GM12878 (cell line): Measurements from ENCODE around the gene GABRA1. TPM values are rescaled to one million over a fixed set of nuclear protein-coding genes. Genes with fewer than 3 reads are reported as not detected.

Experiments used
- ATAC-seq: fragments of 200-7000 bp; cut with Tn5 transposase; 3 replicates; pipeline ENCODE4 v1.9.1; 2020; ENCODE audit warnings: mild to moderate bottlenecking, moderate library complexity
- BruUV-seq: library from RNA; stranded (reverse); fragments of 400-500 nt; replicated peaks from 2 replicates; lab custom pipeline; 2021; lab: Mats Ljungman, UMichigan
- CTCF ChIA-PET: fragments of 300-600 bp; sonication (Branson Sonifier 250); formaldehyde crosslinking; extraction: SDS; loops from one replicate; lab custom pipeline; 2021; ENCODE audit warnings: inconsistent platforms; lab: Yijun Ruan, JAX
- POLR2A ChIA-PET: fragments of 350-600 bp; formaldehyde crosslinking; extraction: SDS; loops from one replicate; lab custom pipeline; 2021; ENCODE audit warnings: inconsistent platforms; lab: Charles Lee
- RAD21 ChIA-PET: fragments of 300-600 bp; sonication (Branson Sonifier 250); formaldehyde crosslinking; loops from one replicate; lab custom pipeline; 2023; ENCODE audit warnings: antibody characterized with exemption; ENCODE audit not compliant: unreplicated experiment; lab: Charles Lee
- SMC1A ChIA-PET: fragments of 300-600 bp; sonication (Branson Sonifier 250); formaldehyde crosslinking; loops from one replicate; lab custom pipeline; 2023; ENCODE audit not compliant: unreplicated experiment, uncharacterized antibody; lab: Charles Lee
- DNase-seq: peaks from one replicate; pipeline ENCODE4 v3.0.0-alpha.2; 2011; ENCODE audit warnings: low read depth, low spot score
- FAIRE-seq: peaks from 3 replicates; lab custom pipeline; 2011; peaks lifted over from hg19 to GRCh38; lab: Jason Lieb, UNC
- H2AFZ ChIP-seq: 2 replicates; pipeline ENCODE4 v1.6.0; 2011; ENCODE audit warnings: low read depth, low read length, control low read depth; ENCODE audit not compliant: control insufficient read depth
- H3K27ac ChIP-seq: 2 replicates; pipeline ENCODE4 v1.5.1; 2011; ENCODE audit warnings: control low read depth; ENCODE audit not compliant: control insufficient read depth, insufficient read depth
- H3K27me3 ChIP-seq, 2 experiments: replicated peaks in 1 of 2; 2 replicates each; pipeline versions ENCODE4 v1.6.0 to v1.6.1; 2011; ENCODE audit warnings: low read length in 1 of 2; ENCODE audit not compliant: control insufficient read depth in 2 of 2, insufficient read depth in 2 of 2
- H3K36me3 ChIP-seq, 2 experiments: 2 replicates each; pipeline ENCODE4 v1.5.1; 2011; ENCODE audit warnings: low read length in 1 of 2; ENCODE audit not compliant: control insufficient read depth in 2 of 2, insufficient read depth in 2 of 2
- H3K4me1 ChIP-seq: 2 replicates; pipeline ENCODE4 v1.6.1; 2011; ENCODE audit warnings: mild to moderate bottlenecking, low read length, moderate library complexity, mixed read lengths; ENCODE audit not compliant: control insufficient read depth, insufficient read depth
- H3K4me2 ChIP-seq: 2 replicates; pipeline ENCODE4 v1.6.0; 2011; ENCODE audit warnings: control low read depth; ENCODE audit not compliant: control insufficient read depth, insufficient read depth
- H3K4me3 ChIP-seq: fragments of 200-600 bp; sonication (generic); 2 replicates; pipeline ENCODE4 v1.5.1; 2016
- H3K79me2 ChIP-seq: 2 replicates; pipeline ENCODE4 v1.6.0; 2011; ENCODE audit warnings: low read length; ENCODE audit not compliant: control insufficient read depth, insufficient read depth
- H3K9ac ChIP-seq: 2 replicates; pipeline ENCODE4 v1.8.0; 2011; ENCODE audit warnings: low read length, control low read depth, mixed read lengths; ENCODE audit not compliant: control insufficient read depth, insufficient read depth
- H3K9me3 ChIP-seq: replicated peaks from 3 replicates; pipeline ENCODE4 v1.5.1; 2011; ENCODE audit warnings: mild to moderate bottlenecking, low read length; ENCODE audit not compliant: control insufficient read depth, insufficient read depth
- H4K20me1 ChIP-seq: 2 replicates; pipeline ENCODE4 v1.6.0; 2011; ENCODE audit not compliant: control insufficient read depth, insufficient read depth
- CEBPB ChIP-seq, 2 experiments: fragments of 150-350 bp in 1 of 2; IDR thresholded peaks; 2 replicates each; pipeline ENCODE4 v1.6.1; 2012 to 2014; ENCODE audit warnings: low read depth in 2 of 2, low read length in 2 of 2, borderline replicate concordance in 1 of 2, inconsistent platforms in 1 of 2
- CEBPZ ChIP-seq: fragments of 150-350 bp; IDR thresholded peaks from 2 replicates; pipeline ENCODE4 v1.6.1; 2016; ENCODE audit warnings: low read depth, low read length
- POU2F2 ChIP-seq: IDR thresholded peaks from 3 replicates; pipeline ENCODE4 v1.6.1; 2011; ENCODE audit warnings: low read depth, mild to moderate bottlenecking, low read length, borderline replicate concordance
- PRDM15 ChIP-seq: fragments of 450-650 bp; formaldehyde crosslinking; IDR thresholded peaks from 2 replicates; pipeline ENCODE4 v1.4.0; 2020; ENCODE audit warnings: mild to moderate bottlenecking, moderate library complexity
- RBBP5 ChIP-seq: fragments of 200-600 bp; sonication (generic); conservative IDR thresholded peaks from 2 replicates; pipeline ENCODE4 v1.6.1; 2016
- SPI1 ChIP-seq: IDR thresholded peaks from 2 replicates; pipeline ENCODE4 v1.6.1; 2011; ENCODE audit warnings: low read depth, mild to moderate bottlenecking, low read length, moderate library complexity, borderline replicate concordance; ENCODE audit not compliant: insufficient read depth
- SREBF1 ChIP-seq: IDR thresholded peaks from 2 replicates; pipeline ENCODE4 v1.6.1; 2012; ENCODE audit warnings: mild to moderate bottlenecking, low read length
- TCF12 ChIP-seq: IDR thresholded peaks from 2 replicates; pipeline ENCODE4 v1.6.1; 2011; ENCODE audit warnings: low read depth, mild to moderate bottlenecking, low read length
- WGBS: methylation state at CpG from one replicate; pipeline ENCODE4 v1.1.6; 2016; ENCODE audit warnings: low lambda C conversion rate; ENCODE audit not compliant: insufficient replicate concordance, insufficient coverage; ENCODE audit errors: missing lambda C conversion rate; 5-methylcytosine and 5-hydroxymethylcytosine counted together
- in situ Hi-C: fragments of 300-500 bp; cut with MboI; formaldehyde crosslinking; loops from 9 replicates; pipeline ENCODE4 v1.14.3; 2018; ENCODE audit warnings: mixed read lengths
- intact Hi-C: fragments of 100-400 bp; cut with micrococcal nuclease; formaldehyde crosslinking; loops from one replicate; pipeline ENCODE4 v1.14.2; 2022; ENCODE audit not compliant: unreplicated experiment
- polyA plus RNA-seq, 11 experiments: library from polyadenylated mRNA; depleted of rRNA in 4 of 11; unstranded in 6 of 11; stranded (reverse) in 5 of 11; fragments of >200 nt; fragmentation: Nextera tagmentation in 4 of 11; fragmentation: Illumina TruSeq in 1 of 11; extraction: Ambion mirVana in 4 of 11; extraction: Trizol in 1 of 11; gene quantifications; 1 replicate in 1 of 11; 2 replicates in 10 of 11; pipeline versions ENCODE4 v1.2.1 to v1.2.3, GENCODE V29; 2011 to 2016; ENCODE audit warnings: inconsistent platforms in 2 of 11, missing spikeins in 2 of 11, low read depth in 1 of 11
- total RNA-seq, 4 experiments: library from RNA; depleted of rRNA in 3 of 4; stranded (reverse); fragments of >200 nt in 3 of 4; fragmentation: Illumina TruSeq in 1 of 4; extraction: Trizol in 1 of 4; gene quantifications; 2 replicates each; pipeline versions ENCODE4 v1.2.1 to v1.2.3, GENCODE V29; 2013 to 2021

Gene GABRA1
- total and polyA plus RNA-seq, 10 of the 15 experiments (the other 5 are each of a cell fraction or from before 2014, with no cell fraction given) = not detected

GRCh38 chr5:161863259-161863658, 15.3 kb downstream of the GABRA1 start:
- Histone ChIP-seq H2AFZ (no peak overlapping the region), H3K4me1 (no peaks in the 10 kb centered on the region), H3K9me3 (no peaks in the 10 kb centered on the region), H3K9ac (no peak overlapping the region), H3K36me3 (no peaks in the 10 kb centered on the region), H3K27me3 (no peaks in the 10 kb centered on the region), H3K79me2 (no peaks in the 10 kb centered on the region), H3K4me2 (no peak overlapping the region), H3K27ac (no peak overlapping the region), H4K20me1 (no peaks in the 10 kb centered on the region), H3K4me3 (no peak overlapping the region)
- RAD21 ChIA-PET = no interaction called here
- ATAC-seq (peak; percentile 36; the same call in 1 of the 3 replicates), FAIRE-seq (no peak), DNase-seq (no peak)
- no TSS peak for BruUV-seq
- POLR2A ChIA-PET = no interaction called here
- SMC1A ChIA-PET = interaction anchor here (0.5 to 1.6 kb wide), 5 partner anchors 8 to 425 kb away, joined by 3 to 4 read pairs (median 3); no protein-coding TSS in a partner anchor
- intact Hi-C loops (no loop called here), in situ Hi-C loops (no loop called here)
- CTCF ChIA-PET = interaction anchor here (0.8 to 1.3 kb wide), 2 partner anchors 8 to 1485 kb away, joined by 4 to 5 read pairs; no protein-coding TSS in a partner anchor
- TF ChIP-seq CEBPB (IDR thresholded peaks at IDR 0.05; ENCODE audit: borderline replicate concordance in 1 of 2, low read depth in 2 of 2, low read length in 2 of 2) (no peak), SPI1 (peak; percentile 55; the same call in 1 of the 2 replicates)
- 24% methylated on average over 3 of the region's 3 CpGs for WGBS

GRCh38 chr5:161863811-161864210, 15.9 kb downstream of the GABRA1 start:
- BruUV-seq = no TSS peak
- no peak for ATAC-seq
- CTCF ChIA-PET = interaction anchor here (0.8 to 1.3 kb wide), 2 partner anchors 9 to 1484 kb away, joined by 4 to 5 read pairs; no protein-coding TSS in a partner anchor

More at GRCh38 chr5:161863811-161864210, 15.9 kb downstream of the GABRA1 start:
- Histone ChIP-seq H2AFZ (no peak overlapping the region), H3K79me2 (no peaks in the 10 kb centered on the region), H3K4me3 (no peak overlapping the region), H4K20me1 (no peaks in the 10 kb centered on the region), H3K27ac (no peak overlapping the region), H3K9me3 (no peaks in the 10 kb centered on the region), H3K9ac (no peak overlapping the region), H3K27me3 (no peaks in the 10 kb centered on the region), H3K36me3 (no peaks in the 10 kb centered on the region), H3K4me1 (no peaks in the 10 kb centered on the region), H3K4me2 (no peak overlapping the region)
- intact Hi-C loops = no loop called here
- ChIA-PET POLR2A (no interaction called here), RAD21 (no interaction called here), SMC1A (interaction anchor here (0.5 to 1.6 kb wide), 4 partner anchors 9 to 425 kb away, joined by 3 to 4 read pairs (median 3); no protein-coding TSS in a partner anchor)
- 5% methylated on average over 1 of the region's 1 CpG for WGBS
- TF ChIP-seq POU2F2 = no peak
- no peak for TF ChIP-seq PRDM15 (CRISPR knock-in tag)
- TF ChIP-seq TCF12 = no peak
- no peak for TF ChIP-seq CEBPZ
- TF ChIP-seq RBBP5 = no peak
- TF ChIP-seq SREBF1 = no peak
- DNase-seq = no peak
- in situ Hi-C loops = no loop called here
- no peak for FAIRE-seq
